CD14-positive monocyte (primary cell): ENCODE data around the gene TENM3. TPM values are rescaled to one million over a fixed set of nuclear protein-coding genes. Genes with fewer than 3 reads are reported as not detected.

Experiments used
- DNase-seq, 3 donors: peaks; one replicate each; pipeline ENCODE4 v3.0.0-alpha.2; 2011 to 2022
- H2AFZ ChIP-seq: 2 replicates; pipeline ENCODE4 v1.6.0; 2012; ENCODE audit warnings: mild to moderate bottlenecking, low read depth, low read length, inconsistent platforms; ENCODE audit not compliant: insufficient read depth, poor library complexity, severe bottlenecking
- H3K27ac ChIP-seq, 2 donors: 1 replicate in 1 of 2; 2 replicates in 1 of 2; pipeline ENCODE4 v1.5.1; 2012 to 2013; ENCODE audit warnings: low read length in 2 of 2, control low read depth in 1 of 2, inconsistent platforms in 1 of 2, low read depth in 1 of 2, mild to moderate bottlenecking in 1 of 2
- H3K27me3 ChIP-seq, 2 donors: one replicate each; pipeline versions ENCODE4 v1.6.0 to v1.6.1; 2011 to 2013; ENCODE audit warnings: low read length in 2 of 2; ENCODE audit not compliant: control insufficient read depth in 2 of 2, insufficient read depth in 2 of 2
- H3K36me3 ChIP-seq, 2 donors: replicated peaks in 1 of 2; 1 replicate in 1 of 2; 2 replicates in 1 of 2; pipeline versions ENCODE4 v1.5.1 to v1.6.1; 2012 to 2013; ENCODE audit warnings: low read length in 2 of 2, control low read depth in 1 of 2, inconsistent platforms in 1 of 2, mild to moderate bottlenecking in 1 of 2; ENCODE audit not compliant: insufficient read depth in 2 of 2, control insufficient read depth in 1 of 2
- H3K4me1 ChIP-seq, 2 donors: 1 replicate in 1 of 2; 2 replicates in 1 of 2; pipeline versions ENCODE4 v1.5.1 to v1.6.1; 2012 to 2013; ENCODE audit warnings: low read length in 2 of 2, control low read depth in 1 of 2, inconsistent platforms in 1 of 2, mild to moderate bottlenecking in 1 of 2, moderate library complexity in 1 of 2; ENCODE audit not compliant: insufficient read depth in 2 of 2, control insufficient read depth in 1 of 2
- H3K4me2 ChIP-seq: replicated peaks from 2 replicates; pipeline ENCODE3; 2012; ENCODE audit warnings: low read length, moderate library complexity, mild to moderate bottlenecking; ENCODE audit not compliant: poor library complexity, severe bottlenecking; ENCODE audit errors: extremely low read depth
- H3K4me3 ChIP-seq, 3 experiments: fragments of 200-600 bp in 1 of 3; sonication (generic) in 1 of 3; replicated peaks in 1 of 3; 1 replicate in 2 of 3; 2 replicates in 1 of 3; pipeline ENCODE4 v1.5.1; 2011 to 2013; ENCODE audit warnings: low read length in 3 of 3, mild to moderate bottlenecking in 3 of 3, control low read depth in 2 of 3, low read depth in 2 of 3, inconsistent platforms in 1 of 3, moderate library complexity in 1 of 3
- H3K79me2 ChIP-seq: 2 replicates; pipeline ENCODE4 v1.6.0; 2012; ENCODE audit warnings: mild to moderate bottlenecking, control low read depth, inconsistent platforms, low read length, moderate library complexity; ENCODE audit not compliant: insufficient read depth
- H3K9ac ChIP-seq: 2 replicates; pipeline ENCODE4 v1.6.0; 2017; ENCODE audit warnings: low read length, mild to moderate bottlenecking; ENCODE audit not compliant: insufficient read depth, poor library complexity, severe bottlenecking
- H3K9me3 ChIP-seq, 2 donors: replicated peaks in 1 of 2; 1 replicate in 1 of 2; 2 replicates in 1 of 2; pipeline versions ENCODE4 v1.5.1 to v1.6.1; 2012 to 2013; ENCODE audit warnings: low read length in 2 of 2, control low read depth in 1 of 2; ENCODE audit not compliant: control insufficient read depth in 1 of 2, insufficient read depth in 1 of 2
- H4K20me1 ChIP-seq: 2 replicates; pipeline ENCODE4 v1.6.0; 2012; ENCODE audit warnings: mild to moderate bottlenecking, low read length, control low read depth, moderate library complexity; ENCODE audit not compliant: insufficient read depth
- H3K27ac Mint-ChIP-seq, 7 donors: one replicate each; pipeline ENCODE4 v1.8.0; 2020; ENCODE audit warnings: mild to moderate bottlenecking in 7 of 7, mixed read lengths in 7 of 7, moderate library complexity in 6 of 7, inconsistent platforms in 2 of 7
- H3K27me3 Mint-ChIP-seq, 3 donors: one replicate each; pipeline ENCODE4 v1.8.0; 2021 to 2022; ENCODE audit warnings: low read depth in 3 of 3, mild to moderate bottlenecking in 3 of 3, mixed read lengths in 3 of 3, moderate library complexity in 3 of 3, inconsistent platforms in 1 of 3
- H3K36me3 Mint-ChIP-seq, 2 donors: one replicate each; pipeline ENCODE4 v1.8.0; 2020; ENCODE audit warnings: mixed read lengths in 2 of 2, inconsistent platforms in 1 of 2, mild to moderate bottlenecking in 1 of 2
- H3K4me1 Mint-ChIP-seq: one replicate; pipeline ENCODE4 v1.8.0; 2020; ENCODE audit warnings: mild to moderate bottlenecking, mixed read lengths
- H3K4me3 Mint-ChIP-seq, 2 donors: one replicate each; pipeline ENCODE4 v1.8.0; 2020; ENCODE audit warnings: mild to moderate bottlenecking in 2 of 2, mixed read lengths in 2 of 2, moderate library complexity in 1 of 2
- H3K9me3 Mint-ChIP-seq, 7 donors: one replicate each; pipeline ENCODE4 v1.8.0; 2020 to 2022; ENCODE audit warnings: mixed read lengths in 7 of 7, mild to moderate bottlenecking in 6 of 7, moderate library complexity in 6 of 7, inconsistent platforms in 2 of 7
- CTCF ChIP-seq: fragments of 200-600 bp; IDR thresholded peaks from one replicate; pipeline ENCODE4 v1.8.0; 2022; ENCODE audit warnings: antibody characterized with exemption, mild to moderate bottlenecking
- WGBS: methylation state at CpG from one replicate; pipeline ENCODE4 v1.1.5; 2013; ENCODE audit warnings: missing lambda C conversion rate; ENCODE audit not compliant: insufficient coverage; 5-methylcytosine and 5-hydroxymethylcytosine counted together
- intact Hi-C, 2 donors: fragments of 100-400 bp; cut with micrococcal nuclease; formaldehyde crosslinking; loops; one replicate each; pipeline versions ENCODE4 v1.15.0 to v1.15.1; 2023
- polyA plus RNA-seq, 3 donors: library from polyadenylated mRNA; depleted of rRNA in 1 of 3; unstranded in 2 of 3; stranded (reverse) in 1 of 3; fragments of 300-500 nt in 2 of 3; fragments of >200 nt in 1 of 3; fragmentation: Illumina TruSeq in 2 of 3; gene quantifications; 1 replicate in 2 of 3; 2 replicates in 1 of 3; pipeline ENCODE4 v1.2.3, GENCODE V29; 2012 to 2021

Gene TENM3
- polyA plus RNA-seq, 3 donors, result not detected

DNA sequence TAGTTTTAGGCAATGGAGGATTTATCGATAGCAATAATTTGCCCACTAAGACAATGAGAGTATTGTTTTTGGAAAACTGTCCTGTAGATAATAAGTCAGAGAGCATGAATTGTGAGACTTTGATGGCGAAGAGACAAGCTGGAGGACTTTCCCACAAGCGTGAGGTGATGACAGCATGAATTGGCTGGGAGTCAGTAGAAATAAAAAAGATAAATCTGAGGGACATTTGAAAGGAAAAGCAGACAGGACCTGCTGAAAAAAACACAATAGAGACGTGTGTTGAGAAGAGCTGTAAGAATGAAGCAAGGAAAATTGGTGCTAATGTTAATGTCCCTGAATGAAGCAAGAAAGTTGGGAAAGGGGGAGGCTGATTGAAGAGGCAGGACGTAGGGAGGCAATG lies 440.5 kb downstream of the TENM3 start:
- H3K9me3 Mint-ChIP-seq, result peaks cover 0 to 2% (median 0%) of the 10 kb centered on the region in 7 donors
- intact Hi-C loops, result no loop called here

DNA sequence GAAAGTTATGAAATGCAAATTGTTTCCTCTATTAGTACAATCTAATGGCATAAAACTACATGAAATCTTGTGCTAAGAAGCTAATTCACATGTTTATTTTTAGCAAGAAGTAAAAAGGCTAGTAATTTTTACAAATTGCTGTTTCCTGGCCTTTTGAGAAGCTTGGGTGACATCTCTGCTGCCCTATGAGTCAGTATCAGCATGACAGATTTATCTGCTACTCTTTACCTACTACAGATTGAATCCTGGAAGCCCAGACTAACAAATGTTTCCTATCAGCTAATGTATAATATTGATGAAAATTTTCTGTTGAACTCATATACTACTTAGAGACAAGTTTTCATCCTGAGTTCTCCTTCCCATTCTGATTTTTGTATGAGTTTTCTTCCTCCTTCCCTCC lies 441.6 kb downstream of the TENM3 start:
- H3K27ac ChIP-seq, result no peak overlapping the region
- H3K27me3 ChIP-seq, result no peaks in the 10 kb centered on the region
- Mint-ChIP-seq H3K36me3 (no peaks in the 10 kb centered on the region), H3K27me3 (no peaks in the 10 kb centered on the region), H3K9me3 (peaks cover 0 to 2% (median 0%) of the 10 kb centered on the region in 7 donors), H3K4me1 (no peaks in the 10 kb centered on the region), H3K4me3 (no peak overlapping the region), H3K27ac (no peak overlapping the region)
- no peaks in the 10 kb centered on the region for H3K9me3 ChIP-seq
- DNase-seq, result no peak
- no peak overlapping the region for H3K4me2 ChIP-seq
- H3K4me3 ChIP-seq, result no peak overlapping the region
- no peak for TF ChIP-seq CTCF
- H4K20me1 ChIP-seq, result no peaks in the 10 kb centered on the region
- no peak overlapping the region for H3K9ac ChIP-seq
- H3K36me3 ChIP-seq, result no peaks in the 10 kb centered on the region
- H3K79me2 ChIP-seq, result no peaks in the 10 kb centered on the region
- no peak overlapping the region for H2AFZ ChIP-seq
- intact Hi-C loops, result no loop called here
- H3K4me1 ChIP-seq, result no peaks in the 10 kb centered on the region

More for the DNA sequence above, 440.5 kb downstream of the TENM3 start:
- no peaks in the 10 kb centered on the region for H3K27me3 Mint-ChIP-seq
- Histone ChIP-seq H2AFZ (no peak overlapping the region), H3K79me2 (no peaks in the 10 kb centered on the region), H3K4me2 (no peak overlapping the region), H3K9me3 (no peaks in the 10 kb centered on the region), H3K4me3 (no peak overlapping the region), H3K36me3 (no peaks in the 10 kb centered on the region), H3K27ac (no peak overlapping the region), H3K9ac (no peak overlapping the region), H3K27me3 (no peaks in the 10 kb centered on the region), H4K20me1 (no peaks in the 10 kb centered on the region), H3K4me1 (no peaks in the 10 kb centered on the region)
- DNase-seq, result no peak
- no peak overlapping the region for H3K27ac Mint-ChIP-seq
- H3K4me3 Mint-ChIP-seq, result no peak overlapping the region
- H3K36me3 Mint-ChIP-seq, result no peaks in the 10 kb centered on the region
- no peak for TF ChIP-seq CTCF
- H3K4me1 Mint-ChIP-seq, result no peaks in the 10 kb centered on the region
- 70% methylated on average over 4 of the region's 5 CpGs for WGBS
